Endodermal cell (in vitro differentiated cells): Measurements from ENCODE around the gene C1orf105. TPM values are rescaled to one million over a fixed set of nuclear protein-coding genes. Genes with fewer than 3 reads are reported as not detected.

Source experiments
- DNase-seq: peaks from one replicate; pipeline ENCODE4 v3.0.0-alpha.2; 2017
- H3K27ac ChIP-seq: 2 replicates; pipeline ENCODE4 v1.5.1; 2013; ENCODE audit warnings: mild to moderate bottlenecking, low read depth, low read length, moderate library complexity
- H3K27me3 ChIP-seq: 2 replicates; pipeline ENCODE4 v1.6.1; 2013; ENCODE audit warnings: mild to moderate bottlenecking, low read length, moderate library complexity; ENCODE audit not compliant: insufficient read depth, control insufficient read depth, poor library complexity, severe bottlenecking
- H3K36me3 ChIP-seq: 2 replicates; pipeline ENCODE4 v1.7.0; 2013; ENCODE audit warnings: mild to moderate bottlenecking, low read length, moderate library complexity; ENCODE audit not compliant: control insufficient read depth, insufficient read depth
- H3K4me1 ChIP-seq: one replicate; pipeline ENCODE4 v1.7.0; 2013; ENCODE audit warnings: low read length; ENCODE audit not compliant: control insufficient read depth, insufficient read depth
- H3K4me3 ChIP-seq: 2 replicates; pipeline ENCODE4 v1.5.1; 2013; ENCODE audit warnings: mild to moderate bottlenecking, low read length, moderate library complexity
- H3K9ac ChIP-seq: 2 replicates; pipeline ENCODE4 v1.6.1; 2013; ENCODE audit warnings: mild to moderate bottlenecking, low read length, moderate library complexity; ENCODE audit not compliant: poor library complexity, severe bottlenecking; ENCODE audit errors: extremely low read depth
- H3K9me3 ChIP-seq: 2 replicates; pipeline ENCODE4 v1.6.1; 2013; ENCODE audit warnings: mild to moderate bottlenecking, low read length, moderate library complexity; ENCODE audit not compliant: control insufficient read depth
- H3K27ac Mint-ChIP-seq: 2 replicates; pipeline ENCODE4 v1.8.0; 2020; ENCODE audit warnings: mixed read lengths
- H3K27me3 Mint-ChIP-seq: 2 replicates; pipeline ENCODE4 v1.8.0; 2021; ENCODE audit warnings: mild to moderate bottlenecking, mixed read lengths; ENCODE audit not compliant: insufficient read depth
- H3K36me3 Mint-ChIP-seq: 2 replicates; pipeline ENCODE4 v1.8.0; 2020; ENCODE audit warnings: low read depth, mixed read lengths
- H3K4me1 Mint-ChIP-seq: 2 replicates; pipeline ENCODE4 v1.8.0; 2020; ENCODE audit warnings: mixed read lengths
- H3K4me3 Mint-ChIP-seq: 2 replicates; pipeline ENCODE4 v1.8.0; 2020; ENCODE audit warnings: mild to moderate bottlenecking, moderate library complexity, mixed read lengths
- H3K9me3 Mint-ChIP-seq: 2 replicates; pipeline ENCODE4 v1.8.0; 2020; ENCODE audit warnings: mild to moderate bottlenecking, mixed read lengths
- CTCF ChIP-seq: fragments of 200-600 bp; sonication (generic); conservative IDR thresholded peaks from 2 replicates; pipeline ENCODE4 v1.5.0; 2021; ENCODE audit warnings: antibody characterized with exemption, mild to moderate bottlenecking
- WGBS, 2 experiments: methylation state at CpG; one replicate each; pipeline versions ENCODE4 v1.1.5 to v1.1.7; 2013; ENCODE audit warnings: missing lambda C conversion rate in 2 of 2, mixed read lengths in 1 of 2; ENCODE audit not compliant: insufficient coverage in 1 of 2, insufficient read length in 1 of 2; 5-methylcytosine and 5-hydroxymethylcytosine counted together
- total RNA-seq, 2 donors: library from RNA; stranded (reverse); fragmentation: NEBNext Ultra II Directional in 1 of 2; extraction: Animal tissue kit (Norgen Biotek cat#: 25700) in 1 of 2; gene quantifications; 2 replicates in 1 of 2; 3 replicates in 1 of 2; pipeline ENCODE4 v1.2.1, GENCODE V29; 2021

C1orf105 gene
- total RNA-seq, 2 donors from 2014 or later: not detected

GRCh38 chr1:172395576-172395975, 24.9 kb upstream of the C1orf105 start:
- Histone ChIP-seq H3K9ac (no peak overlapping the region), H3K36me3 (no peaks in the 10 kb centered on the region), H3K27ac (no peak overlapping the region), H3K4me3 (no peak overlapping the region), H3K4me1 (no peaks in the 10 kb centered on the region), H3K27me3 (no peaks in the 10 kb centered on the region), H3K9me3 (no peaks in the 10 kb centered on the region)
- no peak for TF ChIP-seq CTCF
- DNase-seq: no peak
- H3K27me3 Mint-ChIP-seq: no peaks in the 10 kb centered on the region
- no peak overlapping the region for H3K4me3 Mint-ChIP-seq
- WGBS, 2 experiments: 93% methylated on average over 3 of the region's 3 CpGs; no CpG with 5 or more reads in 1 of the 2 experiments
- peaks cover 45% of the 10 kb centered on the region for H3K4me1 Mint-ChIP-seq
- H3K36me3 Mint-ChIP-seq: no peaks in the 10 kb centered on the region
- H3K27ac Mint-ChIP-seq: no peak overlapping the region
- H3K9me3 Mint-ChIP-seq: no peaks in the 10 kb centered on the region

DNA sequence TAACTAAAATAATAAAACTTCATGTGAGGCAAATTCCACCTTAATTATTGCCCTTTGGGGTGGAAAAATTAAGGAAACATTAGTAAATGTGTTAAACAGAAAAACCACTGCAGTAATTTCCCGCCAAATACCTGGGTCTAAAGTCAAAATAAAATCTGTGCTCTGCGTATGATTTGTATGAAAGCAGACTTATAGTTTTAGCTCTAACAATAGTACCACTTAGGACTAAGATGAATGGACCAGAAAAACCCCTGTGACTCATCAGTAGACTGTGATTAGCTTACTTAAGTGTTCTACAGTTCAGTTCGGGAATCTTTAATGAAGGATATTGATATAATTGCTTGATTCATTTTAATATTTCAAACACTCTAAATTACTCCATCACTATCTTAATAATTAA, 23.3 kb upstream of the C1orf105 start:
- no peak for TF ChIP-seq CTCF
- no peaks in the 10 kb centered on the region for H3K4me1 ChIP-seq
- H3K9ac ChIP-seq: no peak overlapping the region
- H3K4me1 Mint-ChIP-seq: peaks cover 31% of the 10 kb centered on the region
- no peak overlapping the region for H3K27ac Mint-ChIP-seq
- H3K9me3 Mint-ChIP-seq: no peaks in the 10 kb centered on the region
- H3K27me3 Mint-ChIP-seq: no peaks in the 10 kb centered on the region
- H3K36me3 ChIP-seq: no peaks in the 10 kb centered on the region
- no peaks in the 10 kb centered on the region for H3K9me3 ChIP-seq
- DNase-seq: no peak
- H3K36me3 Mint-ChIP-seq: no peaks in the 10 kb centered on the region
- H3K27ac ChIP-seq: no peak overlapping the region
- 90 to 92% methylated on average over 2 of the region's 3 CpGs for WGBS, 2 experiments
- no peaks in the 10 kb centered on the region for H3K27me3 ChIP-seq
- no peak overlapping the region for H3K4me3 ChIP-seq
- no peak overlapping the region for H3K4me3 Mint-ChIP-seq

- no peaks in the 10 kb centered on the region for H3K36me3 Mint-ChIP-seq
- H3K36me3 ChIP-seq: no peaks in the 10 kb centered on the region
- peaks cover 27% of the 10 kb centered on the region for H3K4me1 Mint-ChIP-seq
- no peak overlapping the region for H3K4me3 Mint-ChIP-seq
- no peak for TF ChIP-seq CTCF
- 95% methylated on average over 2 of the region's 2 CpGs; no CpG with 5 or more reads in 1 of the 2 experiments for WGBS, 2 experiments
- no peak overlapping the region for H3K27ac ChIP-seq
- H3K4me3 ChIP-seq: no peak overlapping the region
- H3K27me3 Mint-ChIP-seq: no peaks in the 10 kb centered on the region
- no peaks in the 10 kb centered on the region for H3K9me3 ChIP-seq
- no peak overlapping the region for H3K27ac Mint-ChIP-seq
- no peaks in the 10 kb centered on the region for H3K27me3 ChIP-seq
- no peak for DNase-seq
- no peak overlapping the region for H3K9ac ChIP-seq
- no peaks in the 10 kb centered on the region for H3K4me1 ChIP-seq
- H3K9me3 Mint-ChIP-seq: no peaks in the 10 kb centered on the region
Measured at GRCh38 chr1:172397633-172398032, 22.9 kb upstream of the C1orf105 start.
